Keratinocyte (primary cell): ENCODE results near the gene ENO4.

ENCODE experiments used
- EZH2 ChIP-seq: IDR thresholded peaks from one replicate; pipeline ENCODE4 v1.6.1; 2012; ENCODE audit warnings: inconsistent platforms, mild to moderate bottlenecking, low read length, moderate library complexity
- TF ChIP-seq, protein P1 (sequence below), 3 experiments: IDR thresholded peaks in 1 of 3; conservative IDR thresholded peaks in 1 of 3; optimal IDR thresholded peaks in 1 of 3; 2 replicates in 2 of 3; 3 replicates in 1 of 3; pipeline versions ENCODE3 to v1.5.1; 2011; ENCODE audit warnings: low read length in 3 of 3, mild to moderate bottlenecking in 3 of 3, moderate library complexity in 2 of 3, control low read depth in 1 of 3, inconsistent platforms in 1 of 3; ENCODE audit not compliant: insufficient read depth in 2 of 3; ENCODE audit errors: extremely low read depth in 1 of 3

DNA sequence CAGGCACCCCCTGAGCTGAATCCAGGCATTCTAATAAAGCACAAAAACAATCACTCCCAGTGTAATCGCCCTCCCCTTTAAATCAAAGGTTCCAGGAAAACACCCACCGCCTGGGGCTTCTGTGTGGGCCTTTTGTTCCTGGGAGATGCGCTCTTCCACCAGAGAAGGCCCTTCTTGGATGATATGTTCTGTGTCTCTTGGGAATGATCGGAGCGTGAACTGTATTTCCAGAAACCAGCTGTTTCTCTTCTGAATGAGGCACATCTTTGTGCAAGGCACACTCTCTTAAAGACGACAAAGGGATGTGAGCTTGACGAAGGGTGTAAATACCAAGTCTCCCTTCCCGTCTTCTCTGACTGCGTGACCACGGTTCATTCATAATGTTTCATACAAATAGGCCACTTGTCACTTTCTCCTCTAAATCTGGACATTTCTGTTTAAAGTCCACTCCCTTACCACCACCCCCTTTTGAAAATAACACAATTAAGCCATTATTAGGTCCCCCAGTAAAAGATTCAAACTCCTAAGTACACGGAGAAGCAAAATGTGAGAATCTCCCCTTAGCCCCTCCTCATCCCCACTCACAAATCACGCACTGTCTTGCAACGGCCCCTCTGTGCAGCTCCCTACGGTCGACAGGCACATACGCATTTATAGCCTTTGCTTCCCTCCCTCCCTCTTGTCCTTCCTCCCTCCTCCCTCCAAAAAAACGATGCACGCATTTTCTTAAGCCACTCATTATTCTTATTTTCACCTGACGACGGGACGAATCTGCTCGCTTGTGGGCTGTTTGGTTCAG lies 45.6 kb upstream of the ENO4 start:
- no peak for TF ChIP-seq EZH2
- TF ChIP-seq, protein P1, sequence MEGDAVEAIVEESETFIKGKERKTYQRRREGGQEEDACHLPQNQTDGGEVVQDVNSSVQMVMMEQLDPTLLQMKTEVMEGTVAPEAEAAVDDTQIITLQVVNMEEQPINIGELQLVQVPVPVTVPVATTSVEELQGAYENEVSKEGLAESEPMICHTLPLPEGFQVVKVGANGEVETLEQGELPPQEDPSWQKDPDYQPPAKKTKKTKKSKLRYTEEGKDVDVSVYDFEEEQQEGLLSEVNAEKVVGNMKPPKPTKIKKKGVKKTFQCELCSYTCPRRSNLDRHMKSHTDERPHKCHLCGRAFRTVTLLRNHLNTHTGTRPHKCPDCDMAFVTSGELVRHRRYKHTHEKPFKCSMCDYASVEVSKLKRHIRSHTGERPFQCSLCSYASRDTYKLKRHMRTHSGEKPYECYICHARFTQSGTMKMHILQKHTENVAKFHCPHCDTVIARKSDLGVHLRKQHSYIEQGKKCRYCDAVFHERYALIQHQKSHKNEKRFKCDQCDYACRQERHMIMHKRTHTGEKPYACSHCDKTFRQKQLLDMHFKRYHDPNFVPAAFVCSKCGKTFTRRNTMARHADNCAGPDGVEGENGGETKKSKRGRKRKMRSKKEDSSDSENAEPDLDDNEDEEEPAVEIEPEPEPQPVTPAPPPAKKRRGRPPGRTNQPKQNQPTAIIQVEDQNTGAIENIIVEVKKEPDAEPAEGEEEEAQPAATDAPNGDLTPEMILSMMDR (optimal IDR thresholded peaks at IDR 0.05 in 1 of 3, IDR thresholded peaks at IDR 0.05 in 1 of 3, conservative IDR thresholded peaks at IDR 0.05 in 1 of 3; ENCODE audit: extremely low read depth in 1 of 3, insufficient read depth in 2 of 3, low read length in 3 of 3) = no peak
